Effector memory CD4-positive, alpha-beta T cell (primary cell): ENCODE measurements around the gene GNAQ.
"Not testable (repeated sequence)": the region's sequence is repeated elsewhere in the genome, so short reads cannot be mapped to it uniquely, and the experiment has no call there.

ENCODE experiments used
- DNase-seq, 3 donors: peaks; one replicate each; pipeline ENCODE4 v3.0.0-alpha.2; 2020
- H3K27ac ChIP-seq: 2 replicates; pipeline ENCODE4 v1.7.0; 2013; ENCODE audit warnings: mild to moderate bottlenecking, low read length, moderate library complexity; ENCODE audit not compliant: insufficient read depth, poor library complexity, severe bottlenecking
- H3K27me3 ChIP-seq: replicated peaks from 2 replicates; pipeline ENCODE4 v1.7.0; 2013; ENCODE audit warnings: mild to moderate bottlenecking, low read length; ENCODE audit not compliant: insufficient read depth, control insufficient read depth, poor library complexity, severe bottlenecking
- H3K36me3 ChIP-seq: 2 replicates; pipeline ENCODE4 v1.7.0; 2013; ENCODE audit warnings: mild to moderate bottlenecking, low read length, moderate library complexity; ENCODE audit not compliant: control insufficient read depth, insufficient read depth
- H3K4me1 ChIP-seq: 2 replicates; pipeline ENCODE4 v1.7.0; 2013; ENCODE audit warnings: low read length, mild to moderate bottlenecking; ENCODE audit not compliant: control insufficient read depth, insufficient read depth, poor library complexity, severe bottlenecking
- H3K4me3 ChIP-seq: 2 replicates; pipeline ENCODE4 v1.7.0; 2013; ENCODE audit warnings: low read length, low read depth, mild to moderate bottlenecking; ENCODE audit not compliant: insufficient read depth, poor library complexity, severe bottlenecking
- H3K9me3 ChIP-seq: 2 replicates; pipeline ENCODE4 v1.7.0; 2013; ENCODE audit warnings: mild to moderate bottlenecking, low read length, moderate library complexity; ENCODE audit not compliant: control insufficient read depth

The GNAQ gene

DNA sequence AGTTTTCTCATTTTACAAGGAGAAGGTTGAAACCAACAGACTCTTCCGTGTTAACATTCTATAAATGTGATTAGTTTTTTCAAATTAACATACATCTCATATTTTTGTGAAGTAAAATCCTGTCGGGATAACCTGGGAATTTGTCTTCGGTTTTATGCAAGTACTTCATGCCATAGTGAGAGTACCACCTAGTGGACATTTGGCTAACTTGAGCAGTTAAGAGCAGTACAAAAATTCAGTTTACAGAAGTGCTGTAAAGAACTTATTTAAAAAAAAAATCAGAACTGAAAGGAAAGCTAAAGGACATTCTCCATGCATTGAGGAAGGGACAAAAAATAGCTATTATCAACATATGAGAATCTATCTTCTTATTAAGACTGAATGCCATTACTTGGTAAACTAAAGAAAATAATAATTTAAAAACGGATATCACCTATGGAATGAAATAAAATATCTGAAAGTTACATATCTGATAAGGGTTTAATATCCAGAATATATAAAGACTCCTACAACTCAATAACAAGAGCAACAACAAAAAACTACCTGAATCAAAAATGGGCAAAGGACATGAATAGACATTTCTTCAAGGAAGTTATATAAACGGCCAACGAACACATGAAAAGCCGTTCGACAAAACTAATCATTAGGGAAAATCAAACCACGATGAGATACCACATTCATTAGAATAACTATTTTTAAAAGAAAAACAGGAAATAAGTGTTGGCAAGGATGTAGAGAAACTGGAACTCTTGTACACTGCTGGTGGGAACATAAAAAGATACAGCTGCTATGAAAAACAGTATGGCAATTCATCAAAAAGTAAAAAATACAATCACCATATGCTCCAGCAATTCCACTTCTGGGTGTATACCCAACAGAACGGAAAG lies 266.5 kb downstream of the GNAQ start:
- no peaks in the 10 kb centered on the region for H3K4me1 ChIP-seq
- H3K9me3 ChIP-seq, result no peaks in the 10 kb centered on the region
- H3K27ac ChIP-seq, result no peak overlapping the region
- no peaks in the 10 kb centered on the region for H3K27me3 ChIP-seq
- DNase-seq, result no peak
- H3K4me3 ChIP-seq, result no peak overlapping the region
- H3K36me3 ChIP-seq, result no peaks in the 10 kb centered on the region

DNA sequence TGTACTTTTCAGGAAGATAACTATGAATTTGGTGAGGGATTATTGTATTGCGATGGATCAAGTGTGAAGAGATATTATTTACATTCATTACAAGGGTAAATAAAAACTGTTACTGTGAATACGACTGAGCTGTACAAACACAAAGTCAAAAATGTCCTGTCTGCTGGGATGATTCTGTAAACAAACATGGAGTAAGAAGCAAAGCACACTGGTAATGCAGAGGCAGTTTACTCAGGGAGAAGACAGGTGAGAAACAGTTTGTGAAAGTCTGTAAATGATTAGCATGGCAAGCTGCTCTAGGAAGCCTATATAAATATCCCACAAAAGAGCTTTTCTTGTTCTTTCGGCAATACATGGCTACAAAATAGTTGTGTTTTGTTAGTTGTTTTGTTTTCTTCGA lies 268.0 kb downstream of the GNAQ start:
- no peak overlapping the region for H3K27ac ChIP-seq
- no peak overlapping the region for H3K4me3 ChIP-seq
- no peaks in the 10 kb centered on the region for H3K4me1 ChIP-seq
- no peaks in the 10 kb centered on the region for H3K27me3 ChIP-seq
- H3K36me3 ChIP-seq, result no peaks in the 10 kb centered on the region
- H3K9me3 ChIP-seq, result no peaks in the 10 kb centered on the region
- DNase-seq, result no peak

DNA sequence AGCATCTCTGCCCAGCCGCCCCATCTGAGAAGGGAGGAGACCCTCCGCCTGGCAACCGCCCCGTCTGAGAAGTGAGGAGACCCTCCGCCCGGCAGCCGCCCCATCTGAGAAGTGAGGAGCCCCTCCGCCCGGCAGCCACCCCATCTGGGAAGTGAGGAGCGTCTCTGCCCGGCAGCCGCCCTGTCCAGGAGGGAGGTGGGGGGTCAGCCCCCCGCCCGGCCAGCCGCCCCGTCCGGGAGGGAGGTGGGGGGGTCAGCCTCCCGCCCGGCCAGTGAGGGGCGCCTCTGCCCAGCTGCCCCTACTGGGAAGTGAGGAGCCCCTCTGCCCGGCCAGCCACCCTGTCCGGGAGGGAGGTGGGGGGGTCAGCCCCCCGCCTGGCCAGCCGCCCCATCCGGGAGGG lies 270.7 kb downstream of the GNAQ start:
- not testable (repeated sequence) for H3K4me3 ChIP-seq, H3K9me3 ChIP-seq, H3K36me3 ChIP-seq

DNA sequence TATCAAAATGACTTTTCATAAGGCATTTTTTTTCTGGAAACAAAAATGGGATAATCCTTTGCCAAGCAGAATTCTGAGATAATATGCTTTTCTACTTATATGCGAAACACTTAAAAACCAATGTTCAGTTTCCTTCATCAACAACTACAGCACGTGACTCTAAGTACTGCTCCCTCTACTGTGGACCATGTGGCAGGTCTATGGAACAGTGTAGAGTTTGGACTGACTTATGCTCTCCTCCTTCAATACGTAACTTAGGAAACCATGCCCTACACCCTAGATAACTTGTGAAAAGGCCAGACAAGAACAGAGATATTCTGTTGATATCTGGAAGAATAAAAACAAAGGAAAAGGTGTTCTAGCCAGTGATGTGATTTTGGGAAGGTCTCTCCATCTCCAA lies 272.2 kb downstream of the GNAQ start:
- H3K9me3 ChIP-seq, result no peaks in the 10 kb centered on the region
- no peaks in the 10 kb centered on the region for H3K27me3 ChIP-seq
- no peak overlapping the region for H3K4me3 ChIP-seq
- H3K36me3 ChIP-seq, result no peaks in the 10 kb centered on the region
- H3K27ac ChIP-seq, result no peak overlapping the region
- DNase-seq, result no peak
- no peaks in the 10 kb centered on the region for H3K4me1 ChIP-seq

More for the DNA sequence above, 270.7 kb downstream of the GNAQ start:
- not testable (repeated sequence) for H3K27ac ChIP-seq, H3K27me3 ChIP-seq, DNase-seq, H3K4me1 ChIP-seq

DNA sequence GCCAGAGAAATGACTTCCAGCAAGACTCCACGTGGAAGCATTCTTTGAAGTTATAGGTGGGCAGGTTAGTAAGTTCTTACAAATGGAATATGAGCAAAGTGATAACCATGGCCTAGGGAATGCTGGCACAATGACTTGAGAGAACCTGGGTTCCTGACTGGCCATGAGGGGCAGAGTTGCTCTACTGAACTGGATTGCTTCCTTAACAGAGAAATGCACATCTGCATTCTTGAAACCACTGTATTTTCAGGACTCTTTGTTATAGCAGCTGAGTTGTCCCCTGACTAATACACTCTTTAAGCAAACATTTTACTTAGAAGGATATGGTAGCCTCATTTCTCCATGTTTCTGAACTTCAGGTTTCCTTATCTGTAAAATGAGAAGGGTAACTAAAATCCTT lies 275.2 kb downstream of the GNAQ start:
- Histone ChIP-seq H3K27ac (no peak overlapping the region), H3K9me3 (no peaks in the 10 kb centered on the region), H3K4me3 (no peak overlapping the region), H3K36me3 (no peaks in the 10 kb centered on the region), H3K4me1 (no peaks in the 10 kb centered on the region), H3K27me3 (no peaks in the 10 kb centered on the region)
- DNase-seq, result no peak

DNA sequence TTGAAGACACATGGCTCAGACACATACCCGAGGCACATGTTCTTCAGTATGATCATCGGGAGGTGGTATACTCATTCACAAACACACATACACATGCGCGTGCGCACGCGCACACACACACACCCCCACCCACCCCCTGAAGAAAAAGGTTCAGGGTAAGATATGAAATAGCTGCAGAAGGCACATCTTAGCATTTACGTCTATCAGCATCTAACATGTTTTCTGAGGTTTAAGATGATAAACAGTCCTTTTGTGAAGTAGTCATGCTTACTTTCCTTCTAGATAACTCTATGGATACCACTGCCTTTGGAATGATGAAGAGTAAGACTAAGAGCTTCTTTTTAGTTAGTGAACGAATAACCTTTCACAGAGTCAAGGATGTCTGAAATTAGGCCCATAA lies 278.4 kb downstream of the GNAQ start:
- H3K27ac ChIP-seq, result no peak overlapping the region
- H3K9me3 ChIP-seq, result no peaks in the 10 kb centered on the region
- no peak overlapping the region for H3K4me3 ChIP-seq
- no peaks in the 10 kb centered on the region for H3K36me3 ChIP-seq
- no peak for DNase-seq
- H3K4me1 ChIP-seq, result no peaks in the 10 kb centered on the region
- H3K27me3 ChIP-seq, result no peaks in the 10 kb centered on the region

DNA sequence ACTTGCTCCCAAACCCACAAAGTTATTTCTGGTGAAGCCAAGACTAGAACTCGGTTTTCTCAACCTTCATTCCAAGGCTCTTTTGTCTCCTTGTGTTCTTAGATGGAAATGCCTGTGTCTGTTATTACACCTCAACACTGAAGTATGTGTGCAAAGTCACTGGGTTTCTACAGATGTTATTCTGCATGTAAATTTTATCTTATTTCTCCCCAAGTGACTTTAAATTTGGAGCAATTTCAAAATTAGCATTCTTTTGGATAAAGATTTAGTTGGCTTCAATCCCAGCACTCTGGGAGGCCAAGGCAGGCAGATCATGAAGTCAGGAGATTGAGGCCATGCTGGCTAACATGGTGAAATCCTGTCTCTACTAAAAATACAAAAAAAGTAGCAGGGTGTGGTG lies 279.1 kb downstream of the GNAQ start:
- H3K4me3 ChIP-seq, result no peak overlapping the region
- no peak for DNase-seq
- no peaks in the 10 kb centered on the region for H3K9me3 ChIP-seq
- H3K4me1 ChIP-seq, result no peaks in the 10 kb centered on the region
- no peaks in the 10 kb centered on the region for H3K36me3 ChIP-seq
- H3K27me3 ChIP-seq, result no peaks in the 10 kb centered on the region
- H3K27ac ChIP-seq, result no peak overlapping the region

DNA sequence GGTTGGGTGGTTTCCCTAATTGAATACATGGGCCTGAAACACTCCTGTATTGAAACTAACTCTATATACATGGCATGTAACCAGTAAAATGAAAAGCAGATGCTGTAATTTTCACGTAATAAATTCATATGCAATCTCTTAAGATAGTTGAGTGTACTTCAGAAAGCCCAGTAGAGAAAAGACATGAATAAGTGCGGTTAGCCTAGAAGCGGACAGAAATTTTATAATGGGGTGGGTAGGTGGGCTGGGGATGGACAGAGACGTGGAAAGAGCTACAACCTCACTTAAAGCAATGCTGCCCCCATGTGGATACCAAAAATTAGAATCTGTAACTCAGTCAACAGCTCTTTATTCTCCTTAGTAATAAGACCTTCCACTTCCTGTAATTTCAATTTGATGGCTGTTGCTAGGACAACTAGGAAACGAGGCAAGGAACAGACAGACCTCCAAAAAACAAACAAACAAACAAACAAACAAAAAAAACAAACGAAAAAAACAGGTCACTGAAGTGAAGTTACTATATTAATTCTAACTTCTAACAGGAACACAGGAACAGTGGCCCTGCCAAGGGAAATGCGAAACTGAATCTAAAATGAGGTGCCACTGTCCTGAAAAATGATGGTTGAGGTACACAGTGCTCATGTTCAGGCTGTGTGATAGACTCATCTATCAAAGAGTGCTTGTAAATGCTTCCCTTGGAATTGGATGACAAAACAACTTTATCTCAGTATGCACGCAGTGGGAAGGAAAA lies 280.1 kb downstream of the GNAQ start:
- Histone ChIP-seq H3K4me1 (no peaks in the 10 kb centered on the region), H3K27ac (no peak overlapping the region), H3K4me3 (no peak overlapping the region), H3K9me3 (no peaks in the 10 kb centered on the region), H3K36me3 (no peaks in the 10 kb centered on the region), H3K27me3 (no peaks in the 10 kb centered on the region)
- DNase-seq, result no peak

DNA sequence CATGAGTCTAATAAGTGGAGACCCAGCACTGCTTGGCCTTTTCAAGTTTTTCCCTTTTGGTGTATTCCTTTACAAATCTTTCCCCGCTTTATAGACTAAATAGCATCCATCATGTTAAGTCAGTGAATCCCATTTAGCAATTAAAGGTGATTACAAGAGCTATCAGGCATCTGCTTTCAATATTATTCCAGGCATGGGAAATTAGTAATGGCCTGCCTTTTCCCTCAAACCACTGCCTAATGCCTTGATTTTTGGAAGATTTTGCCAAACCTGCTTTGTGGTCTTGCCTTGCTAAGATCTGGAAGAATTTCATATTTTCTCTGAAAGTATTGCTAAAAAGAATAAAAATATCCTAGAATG lies 280.6 kb downstream of the GNAQ start:
- H3K36me3 ChIP-seq, result no peaks in the 10 kb centered on the region
- no peak overlapping the region for H3K27ac ChIP-seq
- no peak overlapping the region for H3K4me3 ChIP-seq
- no peaks in the 10 kb centered on the region for H3K4me1 ChIP-seq
- no peak for DNase-seq
- no peaks in the 10 kb centered on the region for H3K9me3 ChIP-seq
- H3K27me3 ChIP-seq, result no peaks in the 10 kb centered on the region

DNA sequence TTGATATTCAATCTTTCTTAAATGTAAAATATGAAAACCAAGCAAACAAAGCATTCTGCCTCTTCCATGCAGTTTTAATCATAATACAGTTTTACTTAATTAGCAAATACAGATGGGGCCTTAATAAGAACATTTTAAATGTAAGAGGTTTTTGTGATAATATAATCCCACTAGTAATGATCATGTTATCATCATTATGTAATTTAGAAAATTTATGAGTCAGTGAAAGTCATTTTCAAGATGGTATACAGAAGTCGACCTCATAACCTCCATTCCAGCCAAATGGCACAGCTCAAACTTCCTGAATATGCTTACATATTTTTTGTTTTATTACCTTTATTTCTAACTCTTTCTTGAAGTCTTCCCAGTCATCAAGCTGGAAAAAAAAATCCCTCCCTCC lies 281.3 kb downstream of the GNAQ start:
- Histone ChIP-seq H3K36me3 (no peaks in the 10 kb centered on the region), H3K9me3 (no peaks in the 10 kb centered on the region), H3K27me3 (no peaks in the 10 kb centered on the region), H3K4me1 (no peaks in the 10 kb centered on the region), H3K4me3 (no peak overlapping the region), H3K27ac (no peak overlapping the region)
- DNase-seq, result no peak
